IMR-90 (cell line): ENCODE measurements around the gene TRMT10B. TPM values are rescaled to one million over a fixed set of nuclear protein-coding genes. Genes with fewer than 3 reads are reported as not detected.

Experiments
- ATAC-seq: fragments of 200-7000 bp; cut with Tn5 transposase; 2 replicates; pipeline ENCODE4 v1.9.1; 2020; ENCODE audit warnings: low read depth, mild to moderate bottlenecking, moderate library complexity
- BruUV-seq: library from RNA; stranded (reverse); fragments of 400-500 nt; replicated peaks from 2 replicates; lab custom pipeline; 2021; lab: Mats Ljungman, UMichigan
- CTCF ChIA-PET: fragments of 300-600 bp; formaldehyde crosslinking; extraction: SDS; loops from one replicate; lab custom pipeline; 2021; ENCODE audit warnings: antibody characterized with exemption; lab: Yijun Ruan, JAX
- POLR2A ChIA-PET: fragments of 300-600 bp; sonication (Branson Sonifier 250); formaldehyde crosslinking; loops from one replicate; lab custom pipeline; 2022; ENCODE audit warnings: antibody characterized with exemption; ENCODE audit not compliant: unreplicated experiment; lab: Charles Lee
- DNase-seq: peaks from one replicate; pipeline ENCODE4 v3.0.0; 2013
- H2AFZ ChIP-seq: replicated peaks from 2 replicates; pipeline ENCODE3; 2013; ENCODE audit warnings: low read length, mild to moderate bottlenecking; ENCODE audit not compliant: poor library complexity
- H2AK5ac ChIP-seq: 2 replicates; pipeline ENCODE4 v1.6.1; 2013; ENCODE audit warnings: low read depth, low read length, inconsistent platforms
- H2AK9ac ChIP-seq: replicated peaks from 2 replicates; pipeline ENCODE3; 2013; ENCODE audit warnings: mild to moderate bottlenecking, low read depth, low read length, moderate library complexity; ENCODE audit not compliant: poor library complexity
- H2BK120ac ChIP-seq: 2 replicates; pipeline ENCODE4 v1.6.1; 2013; ENCODE audit warnings: low read depth, low read length, inconsistent platforms
- H2BK15ac ChIP-seq: 3 replicates; pipeline ENCODE4 v1.6.1; 2013; ENCODE audit warnings: low read depth, low read length, inconsistent platforms
- H2BK20ac ChIP-seq: 2 replicates; pipeline ENCODE4 v1.6.1; 2013; ENCODE audit warnings: low read depth, mild to moderate bottlenecking, inconsistent platforms, low read length, moderate library complexity
- H2BK5ac ChIP-seq: 2 replicates; pipeline ENCODE4 v1.6.1; 2013; ENCODE audit warnings: mild to moderate bottlenecking, low read depth, low read length, inconsistent platforms; ENCODE audit not compliant: poor library complexity, severe bottlenecking
- H3K14ac ChIP-seq: replicated peaks from 2 replicates; pipeline ENCODE4 v1.6.1; 2013; ENCODE audit warnings: low read depth, low read length, inconsistent platforms
- H3K18ac ChIP-seq: 2 replicates; pipeline ENCODE4 v1.6.1; 2013; ENCODE audit warnings: low read depth, low read length, control low read depth
- H3K23ac ChIP-seq: 2 replicates; pipeline ENCODE4 v1.6.1; 2013; ENCODE audit warnings: low read depth, low read length, inconsistent platforms
- H3K27ac ChIP-seq: 2 replicates; pipeline ENCODE4 v1.5.1; 2013; ENCODE audit warnings: mild to moderate bottlenecking, control low read depth, low read length; ENCODE audit not compliant: insufficient read depth
- H3K27me3 ChIP-seq: 2 replicates; pipeline ENCODE4 v1.6.1; 2013; ENCODE audit warnings: low read length; ENCODE audit not compliant: control insufficient read depth, insufficient read depth
- H3K36me3 ChIP-seq: 2 replicates; pipeline ENCODE4 v1.6.1; 2013; ENCODE audit warnings: low read length, mixed read lengths; ENCODE audit not compliant: control insufficient read depth, insufficient read depth
- H3K4ac ChIP-seq: 2 replicates; pipeline ENCODE4 v1.6.1; 2013; ENCODE audit warnings: low read depth, low read length, inconsistent platforms
- H3K4me1 ChIP-seq: 2 replicates; pipeline ENCODE4 v1.6.1; 2013; ENCODE audit warnings: low read length, mixed read lengths; ENCODE audit not compliant: control insufficient read depth, insufficient read depth
- H3K4me2 ChIP-seq: 2 replicates; pipeline ENCODE4 v1.6.1; 2013; ENCODE audit warnings: low read depth, mild to moderate bottlenecking, control low read depth, low read length, moderate library complexity
- H3K4me3 ChIP-seq: 2 replicates; pipeline ENCODE4 v1.5.1; 2013; ENCODE audit warnings: low read depth, mild to moderate bottlenecking, control low read depth, low read length, moderate library complexity; ENCODE audit not compliant: insufficient read depth
- H3K56ac ChIP-seq: 2 replicates; pipeline ENCODE4 v1.6.1; 2013; ENCODE audit warnings: low read length, inconsistent platforms; ENCODE audit not compliant: insufficient read depth; ENCODE audit errors: extremely low read depth
- H3K79me1 ChIP-seq, 2 experiments: 2 replicates each; pipeline ENCODE4 v1.6.1; 2013; ENCODE audit warnings: low read length in 2 of 2, inconsistent platforms in 1 of 2, low read depth in 1 of 2
- H3K9ac ChIP-seq: 2 replicates; pipeline ENCODE4 v1.6.1; 2013; ENCODE audit warnings: low read depth, low read length, control low read depth
- H3K9me1 ChIP-seq: 2 replicates; pipeline ENCODE4 v1.6.1; 2013; ENCODE audit warnings: low read length, inconsistent platforms; ENCODE audit not compliant: insufficient read depth
- H3K9me3 ChIP-seq: 2 replicates; pipeline ENCODE4 v1.6.1; 2013; ENCODE audit warnings: low read length; ENCODE audit not compliant: control insufficient read depth, insufficient read depth
- H4K20me1 ChIP-seq: 2 replicates; pipeline ENCODE4 v1.6.1; 2013; ENCODE audit warnings: low read length, inconsistent platforms; ENCODE audit not compliant: insufficient read depth
- H4K5ac ChIP-seq: 2 replicates; pipeline ENCODE4 v1.6.1; 2013; ENCODE audit warnings: mild to moderate bottlenecking, low read depth, low read length, control low read depth
- H4K8ac ChIP-seq, 2 experiments: 2 replicates each; pipeline ENCODE4 v1.6.1; 2013; ENCODE audit warnings: low read depth in 2 of 2, low read length in 2 of 2, control low read depth in 1 of 2, inconsistent platforms in 1 of 2
- H4K91ac ChIP-seq: 2 replicates; pipeline ENCODE4 v1.6.1; 2013; ENCODE audit warnings: low read depth, low read length, inconsistent platforms; ENCODE audit not compliant: insufficient read depth
- BHLHE40 ChIP-seq: fragments of 150-350 bp; IDR thresholded peaks from 2 replicates; pipeline ENCODE4 v1.6.1; 2016; ENCODE audit warnings: mild to moderate bottlenecking, low read depth, low read length
- CEBPB ChIP-seq: IDR thresholded peaks from 2 replicates; pipeline ENCODE4 v1.6.1; 2012; ENCODE audit warnings: low read depth, low read length, improper control_type of control experiment
- CHD1 ChIP-seq: IDR thresholded peaks from 2 replicates; pipeline ENCODE4 v1.6.1; 2012; ENCODE audit warnings: low read depth, low read length, improper control_type of control experiment
- CTCF ChIP-seq: conservative IDR thresholded peaks from 2 replicates; pipeline ENCODE4 v1.5.1; 2012; ENCODE audit warnings: mild to moderate bottlenecking, low read depth, low read length, improper control_type of control experiment
- FOS ChIP-seq: fragments of 150-350 bp; IDR thresholded peaks from 2 replicates; pipeline ENCODE4 v1.6.1; 2016; ENCODE audit warnings: low read depth, low read length
- MAFK ChIP-seq: IDR thresholded peaks from 2 replicates; pipeline ENCODE4 v1.6.1; 2012; ENCODE audit warnings: low read depth, low read length, improper control_type of control experiment
- MAZ ChIP-seq: IDR thresholded peaks from 2 replicates; pipeline ENCODE4 v1.6.1; 2012; ENCODE audit warnings: low read depth, mild to moderate bottlenecking, low read length, improper control_type of control experiment, moderate library complexity, borderline replicate concordance
- MXI1 ChIP-seq: IDR thresholded peaks from 2 replicates; pipeline ENCODE4 v1.6.1; 2012; ENCODE audit warnings: low read depth, mild to moderate bottlenecking, low read length, moderate library complexity, borderline replicate concordance
- NFE2L2 ChIP-seq: fragments of 150-350 bp; IDR thresholded peaks from 2 replicates; pipeline ENCODE4 v1.6.1; 2016; ENCODE audit warnings: low read depth, mild to moderate bottlenecking, low read length
- POLR2A ChIP-seq: IDR thresholded peaks from 2 replicates; pipeline ENCODE4 v1.6.1; 2012; ENCODE audit warnings: mild to moderate bottlenecking, low read depth, low read length
- RAD21 ChIP-seq: IDR thresholded peaks from 2 replicates; pipeline ENCODE4 v1.6.1; 2012; ENCODE audit warnings: low read length, improper control_type of control experiment
- RCOR1 ChIP-seq: IDR thresholded peaks from 2 replicates; pipeline ENCODE4 v1.6.1; 2012; ENCODE audit warnings: mild to moderate bottlenecking, low read length, improper control_type of control experiment; ENCODE audit not compliant: insufficient replicate concordance
- RFX5 ChIP-seq: IDR thresholded peaks from 2 replicates; pipeline ENCODE4 v1.8.0; 2012; ENCODE audit warnings: low read depth, mild to moderate bottlenecking, low read length, moderate library complexity
- SMC3 ChIP-seq: fragments of 150-350 bp; IDR thresholded peaks from 2 replicates; pipeline ENCODE4 v1.6.1; 2016; ENCODE audit warnings: low read depth, mild to moderate bottlenecking, antibody characterized with exemption, low read length, moderate library complexity
- WGBS, 2 experiments: methylation state at CpG; one replicate each; pipeline versions ENCODE4 v1.1.5 to v1.1.7; 2013; ENCODE audit warnings: missing lambda C conversion rate in 2 of 2; ENCODE audit not compliant: insufficient read length in 1 of 2; ENCODE audit errors: extremely low coverage in 2 of 2; 5-methylcytosine and 5-hydroxymethylcytosine counted together
- dilution Hi-C: fragments of 300-500 bp; cut with HindIII; formaldehyde crosslinking; loops from one replicate; pipeline ENCODE4 v1.14.3; 2018; ENCODE audit warnings: low sequenced_read_pairs; ENCODE audit not compliant: unreplicated experiment
- in situ Hi-C: fragments of 300-500 bp; cut with MboI; formaldehyde crosslinking; loops from 3 replicates; pipeline ENCODE4 v1.14.3; 2019; ENCODE audit warnings: low sequenced_read_pairs, inconsistent platforms, mixed read lengths
- intact Hi-C: fragments of 100-400 bp; cut with micrococcal nuclease; formaldehyde crosslinking; loops from 2 replicates; pipeline ENCODE4 v1.10.0; 2022
- polyA plus RNA-seq, 3 experiments: library from polyadenylated mRNA; depleted of rRNA; stranded (reverse); fragments of >200 nt; gene quantifications; 2 replicates each; pipeline ENCODE4 v1.2.3, GENCODE V29; 2012; ENCODE audit warnings: low replicate concordance in 1 of 3
- total RNA-seq: library from RNA; depleted of rRNA; stranded (reverse); fragments of >200 nt; gene quantifications from 2 replicates; pipeline ENCODE4 v1.2.3, GENCODE V29; 2012
- TF ChIP-seq, protein P1 (sequence below): fragments of 150-350 bp; IDR thresholded peaks from 2 replicates; pipeline ENCODE4 v1.6.1; 2016; ENCODE audit warnings: low read depth, mild to moderate bottlenecking, low read length, moderate library complexity, borderline replicate concordance
- TF ChIP-seq, protein P2 (sequence below): fragments of 150-350 bp; IDR thresholded peaks from 2 replicates; pipeline ENCODE4 v1.6.1; 2017; ENCODE audit warnings: mild to moderate bottlenecking, antibody characterized with exemption, low read length, low read depth

The TRMT10B gene
- total and polyA plus RNA-seq, 2 of the 4 experiments (the other 2 are of a cell fraction): 2.3 to 4.5 TPM

- no peaks in the 10 kb centered on the region for H3K9me3 ChIP-seq
- peaks cover 33% of the 10 kb centered on the region for H3K27me3 ChIP-seq
- no TSS peak for BruUV-seq
- ATAC-seq (no peak), DNase-seq (no peak)
- H3K27ac ChIP-seq: no peak overlapping the region
- no peak overlapping the region for H3K9ac ChIP-seq
- H3K23ac ChIP-seq: no peak overlapping the region
- H3K18ac ChIP-seq: no peak overlapping the region
- no peak overlapping the region for H3K4me2 ChIP-seq
- no peak overlapping the region for H3K4ac ChIP-seq
- no peak overlapping the region for H2BK15ac ChIP-seq
- no peaks in the 10 kb centered on the region for H3K9me1 ChIP-seq
- 80% methylated on average over 1 of the region's 5 CpGs; no CpG with 5 or more reads in 1 of the 2 experiments for WGBS, 2 experiments
- H3K56ac ChIP-seq: no peak overlapping the region
- CTCF ChIA-PET: no interaction called here
- TF ChIP-seq MAFK: no peak
- TF ChIP-seq, protein P1, sequence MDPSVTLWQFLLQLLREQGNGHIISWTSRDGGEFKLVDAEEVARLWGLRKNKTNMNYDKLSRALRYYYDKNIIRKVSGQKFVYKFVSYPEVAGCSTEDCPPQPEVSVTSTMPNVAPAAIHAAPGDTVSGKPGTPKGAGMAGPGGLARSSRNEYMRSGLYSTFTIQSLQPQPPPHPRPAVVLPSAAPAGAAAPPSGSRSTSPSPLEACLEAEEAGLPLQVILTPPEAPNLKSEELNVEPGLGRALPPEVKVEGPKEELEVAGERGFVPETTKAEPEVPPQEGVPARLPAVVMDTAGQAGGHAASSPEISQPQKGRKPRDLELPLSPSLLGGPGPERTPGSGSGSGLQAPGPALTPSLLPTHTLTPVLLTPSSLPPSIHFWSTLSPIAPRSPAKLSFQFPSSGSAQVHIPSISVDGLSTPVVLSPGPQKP: no peak
- no peak for TF ChIP-seq POLR2A
- TF ChIP-seq RCOR1: no peak
- TF ChIP-seq CTCF: no peak
- no peak for TF ChIP-seq SMC3
- no peak for TF ChIP-seq MAZ
- no peak for TF ChIP-seq RAD21
- TF ChIP-seq MXI1: no peak
- no peak for TF ChIP-seq CHD1
- TF ChIP-seq, protein P2, sequence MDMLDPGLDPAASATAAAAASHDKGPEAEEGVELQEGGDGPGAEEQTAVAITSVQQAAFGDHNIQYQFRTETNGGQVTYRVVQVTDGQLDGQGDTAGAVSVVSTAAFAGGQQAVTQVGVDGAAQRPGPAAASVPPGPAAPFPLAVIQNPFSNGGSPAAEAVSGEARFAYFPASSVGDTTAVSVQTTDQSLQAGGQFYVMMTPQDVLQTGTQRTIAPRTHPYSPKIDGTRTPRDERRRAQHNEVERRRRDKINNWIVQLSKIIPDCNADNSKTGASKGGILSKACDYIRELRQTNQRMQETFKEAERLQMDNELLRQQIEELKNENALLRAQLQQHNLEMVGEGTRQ: no peak
- no peak for TF ChIP-seq FOS
- no peak for TF ChIP-seq CEBPB
- no peak for TF ChIP-seq NFE2L2
- no peak for TF ChIP-seq RFX5
- no peak for TF ChIP-seq BHLHE40
- dilution Hi-C loops: no loop called here
- no peaks in the 10 kb centered on the region for H3K4me1 ChIP-seq
- no peak overlapping the region for H2BK20ac ChIP-seq
- H4K5ac ChIP-seq: no peak overlapping the region
- H3K36me3 ChIP-seq: no peaks in the 10 kb centered on the region
- no peak overlapping the region for H2BK5ac ChIP-seq
- no peaks in the 10 kb centered on the region for H4K20me1 ChIP-seq
- no peak overlapping the region for H4K91ac ChIP-seq
- H2AK5ac ChIP-seq: no peak overlapping the region
- no peak overlapping the region for H2AK9ac ChIP-seq
- intact Hi-C loops: no loop called here
- in situ Hi-C loops: no loop called here
- POLR2A ChIA-PET: no interaction called here
- no peak overlapping the region for H3K14ac ChIP-seq
- no peak overlapping the region for H4K8ac ChIP-seq
- H2AFZ ChIP-seq: no peak overlapping the region
- H3K79me1 ChIP-seq: no peaks in the 10 kb centered on the region
- no peak overlapping the region for H3K4me3 ChIP-seq
- no peak overlapping the region for H2BK120ac ChIP-seq
Measured at GRCh38 chr9:37739222-37739621, 14.4 kb upstream of the TRMT10B start.
